H1 (cell line): Measurements from ENCODE around the gene TIMP1. TPM values are rescaled to one million over a fixed set of nuclear protein-coding genes. Genes with fewer than 3 reads are reported as not detected.

Experiments
- CBX8 ChIP-seq: fragments of 300-800, 300-1000 bp; sonication (generic); IDR thresholded peaks from 2 replicates; pipeline ENCODE4 v1.7.1; 2016; ENCODE audit warnings: low read depth, low read length, borderline replicate concordance
- FOSL1 ChIP-seq: IDR thresholded peaks from 2 replicates; pipeline ENCODE4 v1.6.1; 2011; ENCODE audit warnings: mild to moderate bottlenecking, low read depth, low read length, moderate library complexity; ENCODE audit not compliant: insufficient read depth
- KDM4A ChIP-seq: IDR thresholded peaks from one replicate; pipeline ENCODE4 v1.7.1; 2012; ENCODE audit warnings: low read depth, mild to moderate bottlenecking, moderate library complexity, low read length, inconsistent platforms; ENCODE audit not compliant: severe bottlenecking
- microRNA-seq, 2 experiments: library from miRNA; unstranded; fragments of <30 nt; microRNA quantifications; one replicate each; pipeline versions ENCODE4 to v1.2.0, GENCODE V29; 2016 to 2020; ENCODE audit warnings: borderline microRNAs expressed in 2 of 2, borderline number of aligned reads in 2 of 2, borderline replicate concordance in 1 of 2
- polyA plus RNA-seq, 7 experiments: library from polyadenylated mRNA; depleted of rRNA in 3 of 7; stranded (reverse) in 5 of 7; unstranded in 2 of 7; fragments of >200 nt in 5 of 7; fragments of 200-250 nt in 2 of 7; gene quantifications; 1 replicate in 5 of 7; 2 replicates in 1 of 7; 4 replicates in 1 of 7; pipeline versions ENCODE4 v1.2.1 to v1.2.3, GENCODE V29; 2011 to 2013; ENCODE audit warnings: missing spikeins in 2 of 7, mixed read lengths in 2 of 7
- small RNA-seq: library from polyadenylated mRNA; stranded (forward); fragments of <200 nt; extraction: miRNeasy Mini kit (QIAGEN cat#:217004); gene quantifications from one replicate; pipeline ENCODE3, GENCODE V24; 2013; ENCODE audit not compliant: insufficient read depth
- total RNA-seq: library from RNA; stranded (reverse); fragmentation: NEBNext Ultra II Directional; extraction: Animal tissue kit (Norgen Biotek cat#: 25700); gene quantifications from 2 replicates; pipeline ENCODE4 v1.2.1, GENCODE V29; 2021
- TF ChIP-seq, protein P1 (sequence below): IDR thresholded peaks from 2 replicates; pipeline ENCODE4 v1.6.1; 2012; ENCODE audit warnings: inconsistent platforms

The TIMP1 gene
- total and polyA plus RNA-seq, 2 of the 8 experiments (the other 6 are each of a cell fraction or from before 2014, with no cell fraction given) = 58.6 to 142 TPM

GRCh38 chrX:47634871-47635575 is 52.8 kb downstream of the TIMP1 start (continued):
- TF ChIP-seq CBX8 (no peak), FOSL1 (no peak), KDM4A (no peak)
- TF ChIP-seq, protein P1, sequence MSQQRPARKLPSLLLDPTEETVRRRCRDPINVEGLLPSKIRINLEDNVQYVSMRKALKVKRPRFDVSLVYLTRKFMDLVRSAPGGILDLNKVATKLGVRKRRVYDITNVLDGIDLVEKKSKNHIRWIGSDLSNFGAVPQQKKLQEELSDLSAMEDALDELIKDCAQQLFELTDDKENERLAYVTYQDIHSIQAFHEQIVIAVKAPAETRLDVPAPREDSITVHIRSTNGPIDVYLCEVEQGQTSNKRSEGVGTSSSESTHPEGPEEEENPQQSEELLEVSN = no peak

Small RNA genes lying within 50 kb of the gene (microRNA-seq; reads per million reads assigned to microRNA genes)
- 0 reads per million in 2 experiments for gene MIR4769

Small RNA genes lying within 50 kb of the gene (small RNA-seq; reads per million reads assigned to genes)
- not detected for gene MIR4769

Other genes with a start within 250 kb of the TIMP1 start
- gene ZNF157, start 211.9 kb upstream of the TIMP1 start, total RNA-seq = 2.0 and 2.2 TPM in 2 replicates
- 0.47 and 0.67 TPM in 2 replicates for gene ZNF157, start 211.9 kb upstream of the TIMP1 start, polyA plus RNA-seq (2011; rRNA removed)
- gene ZNF41, start 99.2 kb upstream of the TIMP1 start, total RNA-seq = 4.5 and 5.3 TPM in 2 replicates
- 1.2 and 1.8 TPM in 2 replicates for gene ZNF41, start 99.2 kb upstream of the TIMP1 start, polyA plus RNA-seq (2011; rRNA removed)
- 45.2 and 48.3 TPM in 2 replicates for gene ARAF, start 21.2 kb upstream of the TIMP1 start, total RNA-seq
- 39.0 and 56.8 TPM in 2 replicates for gene ARAF, start 21.2 kb upstream of the TIMP1 start, polyA plus RNA-seq (2011; rRNA removed)
- gene SYN1, start 37.4 kb downstream of the TIMP1 start, total RNA-seq = 12.9 and 14.1 TPM in 2 replicates
- gene SYN1, start 37.4 kb downstream of the TIMP1 start, polyA plus RNA-seq (2011; rRNA removed) = 2.1 and 3.2 TPM in 2 replicates
- 2.2 and 2.4 TPM in 2 replicates for gene CFP, start 47.5 kb downstream of the TIMP1 start, total RNA-seq
- 0.76 and 1.4 TPM in 2 replicates for gene CFP, start 47.5 kb downstream of the TIMP1 start, polyA plus RNA-seq (2011; rRNA removed)
- gene ELK1, start 68.1 kb downstream of the TIMP1 start, total RNA-seq = 41.4 and 42.2 TPM in 2 replicates
- gene ELK1, start 68.1 kb downstream of the TIMP1 start, polyA plus RNA-seq (2011; rRNA removed) = 31.9 and 39.4 TPM in 2 replicates
- 68.5 and 69.4 TPM in 2 replicates for gene UXT, start 76.7 kb downstream of the TIMP1 start, total RNA-seq
- 95.0 and 116 TPM in 2 replicates for gene UXT, start 76.7 kb downstream of the TIMP1 start, polyA plus RNA-seq (2011; rRNA removed)